Activated CD8-positive, alpha-beta memory T cell treated with anti-CD3 and anti-CD28 coated beads for 48 hours (primary cell): ENCODE results near the gene BCAT1.
"Not testable (repeated sequence)": the region's sequence is repeated elsewhere in the genome, so short reads cannot be mapped to it uniquely, and the experiment has no call there.

Experiments used
- DNase-seq, 3 experiments: peaks; one replicate each; pipeline ENCODE4 v3.0.0-alpha.2; 2020; ENCODE audit warnings: low read depth in 2 of 3, low spot score in 2 of 3

The BCAT1 gene

GRCh38 chr12:24818351-24818750, 130.6 kb downstream of the BCAT1 start:
- DNase-seq: no peak

GRCh38 chr12:24815114-24815423, 133.8 kb downstream of the BCAT1 start:
- no peak for DNase-seq

- DNase-seq: no peak
These were observed 134.4 kb downstream of the BCAT1 start for GRCh38 chr12:24814379-24815113.

- DNase-seq: no peak
These were observed 138.5 kb downstream of the BCAT1 start for GRCh38 chr12:24810378-24810777.

GRCh38 chr12:24809306-24809705, 139.6 kb downstream of the BCAT1 start:
- DNase-seq: not testable (repeated sequence)

- no peak for DNase-seq
These were observed 140.2 kb downstream of the BCAT1 start for GRCh38 chr12:24808651-24809050.

- no peak for DNase-seq
These were observed 142.5 kb downstream of the BCAT1 start for GRCh38 chr12:24806386-24806785.

- DNase-seq: no peak
These were observed 145.3 kb downstream of the BCAT1 start for GRCh38 chr12:24803430-24804245.

GRCh38 chr12:24798335-24798734, 150.6 kb downstream of the BCAT1 start:
- no peak for DNase-seq

- no peak for DNase-seq
These were observed 151.0 kb downstream of the BCAT1 start for GRCh38 chr12:24797901-24798300.

GRCh38 chr12:24796876-24797275, 152.0 kb downstream of the BCAT1 start:
- DNase-seq: no peak

- DNase-seq: no peak
These were observed 153.1 kb downstream of the BCAT1 start for GRCh38 chr12:24795699-24796347.

- DNase-seq: no peak
These were observed 157.3 kb downstream of the BCAT1 start for GRCh38 chr12:24791622-24792021.

- no peak for DNase-seq
These were observed 160.0 kb downstream of the BCAT1 start for GRCh38 chr12:24788886-24789285.

- no peak for DNase-seq
These were observed 168.1 kb downstream of the BCAT1 start for GRCh38 chr12:24780697-24781368.

GRCh38 chr12:24778486-24779304, 170.2 kb downstream of the BCAT1 start:
- no peak for DNase-seq

GRCh38 chr12:24777359-24777758, 171.5 kb downstream of the BCAT1 start:
- no peak for DNase-seq

GRCh38 chr12:24776861-24777260, 172.0 kb downstream of the BCAT1 start:
- no peak for DNase-seq

- no peak for DNase-seq
These were observed 173.8 kb downstream of the BCAT1 start for GRCh38 chr12:24775073-24775472.

- DNase-seq: no peak
These were observed 174.9 kb downstream of the BCAT1 start for GRCh38 chr12:24773996-24774395.

- no peak for DNase-seq
These were observed 176.1 kb downstream of the BCAT1 start for GRCh38 chr12:24772813-24773212.
